Breast epithelium (tissue), 3 donors: ENCODE data around the gene WNT8A.

Source experiments
- CTCF ChIP-seq, 3 donors: fragments of 450-650 bp; IDR thresholded peaks; one replicate each; pipeline ENCODE4 v1.5.1; 2016 to 2017; ENCODE audit warnings: antibody characterized with exemption in 3 of 3, mild to moderate bottlenecking in 3 of 3, moderate library complexity in 3 of 3
- POLR2A ChIP-seq: fragments of 450-650 bp; IDR thresholded peaks from one replicate; pipeline ENCODE4 v1.6.1; 2016; ENCODE audit warnings: antibody characterized with exemption, mild to moderate bottlenecking, moderate library complexity

- no peak for TF ChIP-seq CTCF (IDR thresholded peaks at IDR 0.05)
- no peak for TF ChIP-seq POLR2A
Measured at GRCh38 chr5:138139781-138140090, 55.9 kb downstream of the WNT8A start.
